GM23338 (cell line): Measurements from ENCODE around the gene DDRGK1. TPM values are rescaled to one million over a fixed set of nuclear protein-coding genes. Genes with fewer than 3 reads are reported as not detected.

ENCODE experiments used
- ATAC-seq: fragments of 200-7000 bp; cut with Tn5 transposase; 3 replicates; pipeline ENCODE4 v1.9.1; 2020
- DNase-seq: peaks from one replicate; pipeline ENCODE4 v3.0.0-alpha.2; 2015; ENCODE audit warnings: low spot score
- H2AFZ ChIP-seq: fragments of 200-600 bp; sonication (generic); 2 replicates; pipeline ENCODE4 v1.8.0; 2016; ENCODE audit warnings: antibody characterized with exemption, mild to moderate bottlenecking, moderate library complexity
- H3F3A ChIP-seq: fragments of 200-600 bp; sonication (generic); replicated peaks from 2 replicates; pipeline ENCODE4 v1.8.0; 2017; ENCODE audit warnings: antibody characterized with exemption, mixed run types, low read depth
- H3K27ac ChIP-seq: fragments of 200-600 bp; sonication (generic); 2 replicates; pipeline ENCODE4 v1.6.1; 2016; ENCODE audit warnings: low read depth
- H3K27me3 ChIP-seq: fragments of 200-600 bp; sonication (generic); 2 replicates; pipeline ENCODE4 v1.8.0; 2016; ENCODE audit warnings: mild to moderate bottlenecking, mixed run types, moderate library complexity; ENCODE audit not compliant: insufficient read depth
- H3K36me3 ChIP-seq: fragments of 200-600 bp; sonication (generic); 2 replicates; pipeline ENCODE4 v1.8.0; 2016; ENCODE audit warnings: mild to moderate bottlenecking; ENCODE audit not compliant: insufficient read depth
- H3K4me1 ChIP-seq: fragments of 200-600 bp; sonication (generic); 2 replicates; pipeline ENCODE4 v1.8.0; 2016; ENCODE audit warnings: mild to moderate bottlenecking, moderate library complexity; ENCODE audit not compliant: insufficient read depth
- H3K4me2 ChIP-seq: fragments of 200-600 bp; sonication (generic); 2 replicates; pipeline ENCODE4 v1.7.1; 2017; ENCODE audit warnings: mixed run types
- H3K4me3 ChIP-seq: fragments of 200-600 bp; sonication (generic); 2 replicates; pipeline ENCODE4 v1.6.1; 2016; ENCODE audit warnings: mixed run types
- H3K79me2 ChIP-seq: fragments of 200-600 bp; sonication (generic); replicated peaks from 2 replicates; pipeline ENCODE4 v1.8.0; 2017; ENCODE audit warnings: mild to moderate bottlenecking; ENCODE audit not compliant: insufficient read depth
- H3K9me2 ChIP-seq: fragments of 200-600 bp; sonication (generic); 2 replicates; pipeline ENCODE4 v1.8.0; 2017; ENCODE audit not compliant: insufficient read depth
- H4K20me1 ChIP-seq: fragments of 200-600 bp; sonication (generic); replicated peaks from 2 replicates; pipeline ENCODE4 v1.8.0; 2017; ENCODE audit warnings: mild to moderate bottlenecking; ENCODE audit not compliant: insufficient read depth
- H3K27ac Mint-ChIP-seq: 2 replicates; pipeline ENCODE4 v1.8.0; 2020; ENCODE audit warnings: inconsistent platforms, mild to moderate bottlenecking, moderate library complexity, mixed read lengths
- H3K27me3 Mint-ChIP-seq: 3 replicates; pipeline ENCODE4 v1.8.0; 2022; ENCODE audit warnings: low read depth, mild to moderate bottlenecking, moderate library complexity, mixed read lengths, inconsistent platforms; ENCODE audit not compliant: insufficient read depth, poor library complexity
- H3K36me3 Mint-ChIP-seq: 3 replicates; pipeline ENCODE4 v1.8.0; 2021; ENCODE audit warnings: low read depth, mild to moderate bottlenecking, inconsistent platforms, moderate library complexity, mixed read lengths
- H3K4me1 Mint-ChIP-seq: 3 replicates; pipeline ENCODE4 v1.8.0; 2020; ENCODE audit warnings: mild to moderate bottlenecking, inconsistent platforms, mixed read lengths
- H3K4me3 Mint-ChIP-seq: 3 replicates; pipeline ENCODE4 v1.8.0; 2021; ENCODE audit warnings: moderate library complexity, mild to moderate bottlenecking, inconsistent platforms, mixed read lengths
- H3K9me3 Mint-ChIP-seq: 3 replicates; pipeline ENCODE4 v1.8.0; 2020; ENCODE audit warnings: moderate library complexity, mild to moderate bottlenecking, inconsistent platforms, mixed read lengths
- ETS1 ChIP-seq: IDR thresholded peaks from 2 replicates; pipeline ENCODE4 v1.6.1; 2016; ENCODE audit warnings: antibody characterized with exemption
- EZH2 ChIP-seq: fragments of 200-600 bp; sonication (generic); IDR thresholded peaks from one replicate; pipeline ENCODE4 v1.8.0; 2017; ENCODE audit warnings: antibody characterized with exemption, mild to moderate bottlenecking, low read depth; ENCODE audit not compliant: unreplicated experiment
- EZH2phosphoT487 ChIP-seq: fragments of 200-600 bp; sonication (generic); IDR thresholded peaks from one replicate; pipeline ENCODE4 v1.8.1; 2018; ENCODE audit warnings: antibody characterized with exemption; ENCODE audit not compliant: unreplicated experiment
- JUNB ChIP-seq: IDR thresholded peaks from one replicate; pipeline ENCODE4 v1.6.1; 2016; ENCODE audit warnings: antibody characterized with exemption; ENCODE audit not compliant: unreplicated experiment
- NANOG ChIP-seq: IDR thresholded peaks from 2 replicates; pipeline ENCODE4 v1.6.1; 2016; ENCODE audit warnings: antibody characterized with exemption, borderline replicate concordance
- STAT1 ChIP-seq: IDR thresholded peaks from one replicate; pipeline ENCODE4 v1.6.1; 2016; ENCODE audit warnings: antibody characterized with exemption; ENCODE audit not compliant: unreplicated experiment
- ZNF331 ChIP-seq: fragments of 250-450 bp; sonication (Bioruptor Pico); IDR thresholded peaks from 2 replicates; pipeline ENCODE4 v1.5.0; 2020; ENCODE audit warnings: low read depth, mild to moderate bottlenecking, moderate library complexity
- polyA plus RNA-seq: library from polyadenylated mRNA; unstranded; fragments of >200 nt; fragmentation: Nextera tagmentation; extraction: Ambion mirVana; gene quantifications from 2 replicates; pipeline ENCODE4 v1.2.1, GENCODE V29; 2016
- total RNA-seq: library from RNA; depleted of rRNA; stranded (reverse); fragments of >200 nt; shearing (Covaris generic); gene quantifications from 2 replicates; pipeline ENCODE4 v1.2.3, GENCODE V29; 2014
- TF ChIP-seq, protein P1 (sequence below), 2 experiments: fragments of 200-600 bp in 1 of 2; sonication (generic) in 1 of 2; conservative IDR thresholded peaks; 2 replicates each; pipeline versions ENCODE4 v1.5.1 to v1.6.1; 2016 to 2017; ENCODE audit warnings: antibody characterized with exemption in 2 of 2, low read depth in 2 of 2, mild to moderate bottlenecking in 2 of 2, moderate library complexity in 1 of 2

Gene DDRGK1
- total and polyA plus RNA-seq, 2 experiments from 2014 or later = 44.0 to 45.5 TPM

- H3K4me1 Mint-ChIP-seq = peaks cover 11% of the 10 kb centered on the region
- Histone ChIP-seq H3K4me2 (no peak overlapping the region), H4K20me1 (no peaks in the 10 kb centered on the region; the same call in 1 of the 2 replicates), H2AFZ (no peak overlapping the region), H3K9me2 (no peaks in the 10 kb centered on the region), H3K36me3 (peaks cover 12% of the 10 kb centered on the region), H3K27me3 (no peaks in the 10 kb centered on the region), H3K4me3 (no peak overlapping the region), H3K27ac (no peak overlapping the region), H3K4me1 (no peaks in the 10 kb centered on the region), H3F3A (no peaks in the 10 kb centered on the region), H3K79me2 (no peaks in the 10 kb centered on the region)
- ATAC-seq (no peak), DNase-seq (no peak)
- peaks cover 10% of the 10 kb centered on the region for H3K27me3 Mint-ChIP-seq
- H3K9me3 Mint-ChIP-seq = no peaks in the 10 kb centered on the region; the same call in 2 of the 3 replicates
- no peak overlapping the region for H3K4me3 Mint-ChIP-seq
- TF ChIP-seq, protein P1, sequence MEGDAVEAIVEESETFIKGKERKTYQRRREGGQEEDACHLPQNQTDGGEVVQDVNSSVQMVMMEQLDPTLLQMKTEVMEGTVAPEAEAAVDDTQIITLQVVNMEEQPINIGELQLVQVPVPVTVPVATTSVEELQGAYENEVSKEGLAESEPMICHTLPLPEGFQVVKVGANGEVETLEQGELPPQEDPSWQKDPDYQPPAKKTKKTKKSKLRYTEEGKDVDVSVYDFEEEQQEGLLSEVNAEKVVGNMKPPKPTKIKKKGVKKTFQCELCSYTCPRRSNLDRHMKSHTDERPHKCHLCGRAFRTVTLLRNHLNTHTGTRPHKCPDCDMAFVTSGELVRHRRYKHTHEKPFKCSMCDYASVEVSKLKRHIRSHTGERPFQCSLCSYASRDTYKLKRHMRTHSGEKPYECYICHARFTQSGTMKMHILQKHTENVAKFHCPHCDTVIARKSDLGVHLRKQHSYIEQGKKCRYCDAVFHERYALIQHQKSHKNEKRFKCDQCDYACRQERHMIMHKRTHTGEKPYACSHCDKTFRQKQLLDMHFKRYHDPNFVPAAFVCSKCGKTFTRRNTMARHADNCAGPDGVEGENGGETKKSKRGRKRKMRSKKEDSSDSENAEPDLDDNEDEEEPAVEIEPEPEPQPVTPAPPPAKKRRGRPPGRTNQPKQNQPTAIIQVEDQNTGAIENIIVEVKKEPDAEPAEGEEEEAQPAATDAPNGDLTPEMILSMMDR (conservative IDR thresholded peaks at IDR 0.05; ENCODE audit: low read depth in 2 of 2) = no peak
- TF ChIP-seq EZH2 (no peak), NANOG (no peak)
- peaks cover 71% of the 10 kb centered on the region for H3K36me3 Mint-ChIP-seq
- H3K27ac Mint-ChIP-seq = no peak overlapping the region
These were observed 10.5 kb downstream of the DDRGK1 start for GRCh38 chr20:3193806-3194616.

DNA sequence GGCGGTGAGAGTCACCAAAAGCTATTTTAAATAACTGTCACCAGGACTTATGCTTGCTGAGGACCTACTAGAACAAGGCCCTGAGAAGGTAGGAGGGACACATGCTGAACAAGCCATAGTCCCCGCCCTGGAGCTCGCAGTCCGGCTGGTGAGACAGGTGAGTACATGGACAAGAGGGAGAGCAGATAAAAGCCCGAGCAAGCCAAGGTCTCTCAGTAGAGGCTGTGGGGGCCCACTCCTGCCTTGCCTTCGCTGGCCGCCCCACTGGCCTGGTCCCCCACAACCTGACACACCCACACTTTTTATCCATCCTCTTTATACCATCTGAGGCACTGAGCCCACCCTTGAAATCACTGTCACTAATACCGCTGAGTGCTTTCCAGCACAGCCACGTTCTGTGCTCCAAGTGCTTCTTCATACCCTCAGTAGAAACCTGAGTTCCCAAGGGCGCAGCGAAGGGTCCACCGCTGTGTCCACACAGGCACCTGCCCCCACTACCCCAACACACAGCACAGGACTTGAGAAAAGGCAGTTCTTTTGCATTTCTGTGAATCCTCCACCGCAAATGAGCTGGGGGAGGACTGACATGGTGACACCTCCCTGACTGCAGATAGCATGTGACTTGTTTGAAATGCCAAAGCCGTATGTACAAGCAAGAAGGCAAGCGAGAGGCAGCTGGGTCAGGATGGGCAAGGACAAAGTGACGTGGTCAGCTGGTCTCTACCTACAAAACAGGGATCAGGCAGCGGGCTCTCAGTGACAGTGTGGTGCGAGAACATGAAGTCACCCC lies 12.1 kb downstream of the DDRGK1 start:
- H3K9me2 ChIP-seq = no peaks in the 10 kb centered on the region
- Mint-ChIP-seq H3K27ac (no peak overlapping the region), H3K27me3 (peaks cover 12% of the 10 kb centered on the region), H3K4me1 (peaks cover 11% of the 10 kb centered on the region), H3K36me3 (peaks cover 65% of the 10 kb centered on the region), H3K4me3 (no peak overlapping the region), H3K9me3 (no peaks in the 10 kb centered on the region)
- no peak overlapping the region for H2AFZ ChIP-seq
- H3K4me2 ChIP-seq = no peak overlapping the region
- no peak overlapping the region for H3K27ac ChIP-seq
- ATAC-seq (no peak), DNase-seq (no peak)
- no peaks in the 10 kb centered on the region for H3K4me1 ChIP-seq
- no peaks in the 10 kb centered on the region for H3F3A ChIP-seq
- no peaks in the 10 kb centered on the region; the same call in 1 of the 2 replicates for H4K20me1 ChIP-seq
- H3K79me2 ChIP-seq = no peaks in the 10 kb centered on the region
- no peak overlapping the region for H3K4me3 ChIP-seq
- H3K27me3 ChIP-seq = no peaks in the 10 kb centered on the region
- peaks cover 8% of the 10 kb centered on the region; the same call in 1 of the 2 replicates for H3K36me3 ChIP-seq
- TF ChIP-seq ZNF331 (CRISPR knock-in tag) = no peak
- TF ChIP-seq JUNB = no peak
- TF ChIP-seq STAT1 = no peak
- no peak for TF ChIP-seq ETS1
- TF ChIP-seq EZH2phosphoT487 = no peak
